T-helper 1 cell treated with Interleukin-12 subunit alpha and Interleukin-12 subunit beta and Interleukin-4 antibody, amounts not matched to agents 30 μg/mL and 1 μg/mL, for 36 hours (primary cell): ENCODE results near the gene SCAF1.

Experiments used
- H3K27ac Mint-ChIP-seq: one replicate; pipeline ENCODE4 v1.8.0; 2021; ENCODE audit warnings: mild to moderate bottlenecking, mixed read lengths
- H3K27me3 Mint-ChIP-seq: one replicate; pipeline ENCODE4 v1.8.0; 2021; ENCODE audit warnings: low read depth, mixed read lengths
- H3K36me3 Mint-ChIP-seq: one replicate; pipeline ENCODE4 v1.8.0; 2021; ENCODE audit warnings: low read depth, mixed read lengths
- H3K4me1 Mint-ChIP-seq: one replicate; pipeline ENCODE4 v1.8.0; 2021; ENCODE audit warnings: low read depth, mixed read lengths
- H3K4me3 Mint-ChIP-seq: one replicate; pipeline ENCODE4 v1.8.0; 2021; ENCODE audit warnings: mild to moderate bottlenecking, moderate library complexity, mixed read lengths
- H3K9me3 Mint-ChIP-seq: one replicate; pipeline ENCODE4 v1.8.0; 2021; ENCODE audit warnings: mixed read lengths

SCAF1 gene

DNA sequence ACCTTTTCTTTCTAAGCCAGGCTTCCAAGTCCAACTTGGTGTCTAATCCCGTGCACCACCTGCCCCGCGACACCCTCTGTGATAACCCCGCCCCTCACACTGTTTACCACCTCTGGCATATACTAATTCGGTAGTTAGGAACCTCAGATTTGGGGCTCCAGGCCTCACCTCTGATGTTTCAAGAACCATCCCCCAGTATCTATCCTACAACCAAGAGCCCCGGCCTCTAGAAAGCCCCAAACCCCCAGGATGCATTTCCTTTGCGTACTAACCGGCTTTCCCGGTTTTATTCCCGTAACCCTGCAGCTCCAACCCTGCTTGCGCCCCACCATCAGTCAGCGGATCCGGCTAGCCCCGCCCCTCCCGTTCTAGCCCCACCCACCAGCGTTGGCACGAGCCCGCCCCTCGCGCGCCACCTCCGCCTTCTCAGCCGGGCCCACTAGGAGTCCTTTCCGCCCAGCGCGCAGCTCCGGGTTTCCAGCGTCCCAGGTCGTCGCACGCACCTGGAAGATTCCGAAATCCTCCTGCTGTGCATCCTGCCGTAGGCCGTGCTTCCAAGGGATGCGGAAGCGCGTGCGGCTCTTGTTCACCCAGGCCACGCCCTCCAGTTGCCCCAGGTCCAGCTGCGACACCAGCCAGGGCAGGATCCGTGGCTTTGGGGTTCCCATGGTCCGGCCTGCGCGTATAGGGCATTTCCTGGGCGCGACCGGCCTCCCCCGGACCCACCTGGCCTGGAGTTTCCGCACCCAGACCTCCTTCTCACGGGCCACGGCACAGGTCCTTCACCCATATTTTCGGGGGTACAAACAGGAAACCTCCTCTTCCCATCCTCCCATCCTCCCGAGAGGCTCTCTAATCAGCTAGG is 22.4 kb downstream of the SCAF1 start:
- Mint-ChIP-seq H3K36me3 (peaks cover 23% of the 10 kb centered on the region), H3K4me1 (peaks cover 42% of the 10 kb centered on the region)

DNA sequence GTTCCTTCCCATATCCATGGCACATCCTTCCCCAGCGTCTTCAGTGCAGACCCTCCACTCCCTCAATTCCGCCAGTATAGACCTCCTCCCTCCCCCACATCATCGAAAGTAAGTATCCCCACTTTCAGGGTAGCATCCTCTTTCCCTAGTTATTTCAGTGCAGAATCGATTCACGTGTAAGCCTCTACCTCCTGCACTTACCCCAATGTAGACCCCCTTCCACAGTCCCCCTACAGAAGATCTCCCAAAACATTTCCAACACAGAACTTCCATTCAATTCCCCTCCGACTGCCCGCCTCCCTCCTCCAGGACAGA is 23.0 kb downstream of the SCAF1 start:
- H3K9me3 Mint-ChIP-seq = no peaks in the 10 kb centered on the region
- H3K27me3 Mint-ChIP-seq = no peaks in the 10 kb centered on the region
- H3K4me1 Mint-ChIP-seq = peaks cover 45% of the 10 kb centered on the region
- H3K27ac Mint-ChIP-seq = peak overlapping the region; percentile 92
- peaks cover 21% of the 10 kb centered on the region for H3K36me3 Mint-ChIP-seq
- H3K4me3 Mint-ChIP-seq = peak overlapping the region; percentile 97

More for the DNA sequence above, 22.4 kb downstream of the SCAF1 start:
- Mint-ChIP-seq H3K9me3 (no peaks in the 10 kb centered on the region), H3K27ac (peak overlapping the region; percentile 92), H3K27me3 (no peaks in the 10 kb centered on the region), H3K4me3 (peak overlapping the region; percentile 97)

DNA sequence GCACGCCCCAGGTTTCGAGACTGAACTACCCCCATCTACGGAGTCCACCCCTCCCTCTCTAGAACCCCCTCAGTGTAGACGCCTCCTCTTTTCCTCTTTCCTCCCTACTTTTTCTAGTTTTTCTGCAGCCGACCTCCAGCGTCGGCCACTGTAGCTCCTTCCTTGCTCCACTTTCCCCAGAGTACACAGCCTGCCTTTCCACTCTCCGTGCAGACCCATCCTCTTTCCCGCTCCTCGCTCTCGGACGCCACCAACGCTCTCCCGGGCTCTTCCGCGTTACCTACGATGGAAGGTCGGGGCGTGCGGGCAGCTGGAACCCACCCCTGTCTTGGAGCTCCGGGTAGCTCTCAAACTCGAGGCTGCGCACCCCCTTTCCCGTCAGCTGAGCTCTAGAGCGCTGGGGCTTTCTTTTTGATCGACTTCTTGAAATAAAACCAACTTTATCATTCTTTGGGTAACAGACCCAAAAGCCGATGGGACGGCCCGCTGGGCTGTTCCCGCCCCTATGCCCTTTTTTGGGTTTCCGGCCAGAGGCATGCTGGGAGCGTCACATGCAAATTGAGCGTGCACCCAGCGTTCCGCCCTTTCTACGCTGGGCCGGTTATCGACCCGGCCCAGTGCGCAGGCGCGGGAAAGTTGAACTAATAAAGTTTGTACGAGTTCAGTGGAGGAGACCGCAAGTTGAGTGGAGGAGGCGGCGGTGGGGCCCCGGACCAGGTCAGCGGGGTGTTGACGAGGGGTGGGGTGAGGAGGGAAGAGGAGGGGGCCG is 23.5 kb downstream of the SCAF1 start, which contains the start of the genes BCL2L12 and IRF3:
TSS of gene BCL2L12 (plus strand) at position 583 of the 769 bp plus-strand sequence. CDS start 760 bp downstream, outside the sequence.
TSS of gene IRF3 (minus strand) at position 507 of the 769 bp plus-strand sequence. CDS start 1,019 bp downstream, outside the sequence.
- peaks cover 17% of the 10 kb centered on the region for H3K36me3 Mint-ChIP-seq
- peaks cover 41% of the 10 kb centered on the region for H3K4me1 Mint-ChIP-seq
- no peaks in the 10 kb centered on the region for H3K27me3 Mint-ChIP-seq

DNA sequence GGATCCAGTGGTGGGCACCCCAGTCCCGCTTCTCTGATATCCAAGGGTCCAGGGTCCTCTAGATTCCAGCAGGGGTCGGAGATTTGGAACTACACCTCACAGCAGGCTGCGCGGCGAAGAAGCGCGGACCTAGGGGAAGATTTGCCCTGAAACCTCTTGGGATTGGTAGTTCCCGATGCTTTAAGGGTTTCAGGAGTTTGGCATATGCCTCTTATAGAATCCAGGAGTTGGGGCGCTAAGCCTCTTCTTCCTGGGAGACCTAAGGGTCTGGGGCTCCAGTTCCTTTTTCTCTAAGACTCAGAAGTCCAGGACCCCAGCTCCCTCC is 24.1 kb downstream of the SCAF1 start:
- Mint-ChIP-seq H3K4me3 (peak overlapping the region; percentile 97), H3K9me3 (no peaks in the 10 kb centered on the region), H3K27me3 (no peaks in the 10 kb centered on the region), H3K27ac (peak overlapping the region; percentile 92), H3K4me1 (peaks cover 41% of the 10 kb centered on the region), H3K36me3 (peaks cover 17% of the 10 kb centered on the region)

More for the DNA sequence above, 23.5 kb downstream of the SCAF1 start, which contains the start of the genes BCL2L12 and IRF3:
- no peaks in the 10 kb centered on the region for H3K9me3 Mint-ChIP-seq
- H3K27ac Mint-ChIP-seq = peak within 1 kb of the TSS; percentile 92
- peak within 1 kb of the TSS; percentile 97 for H3K4me3 Mint-ChIP-seq

DNA sequence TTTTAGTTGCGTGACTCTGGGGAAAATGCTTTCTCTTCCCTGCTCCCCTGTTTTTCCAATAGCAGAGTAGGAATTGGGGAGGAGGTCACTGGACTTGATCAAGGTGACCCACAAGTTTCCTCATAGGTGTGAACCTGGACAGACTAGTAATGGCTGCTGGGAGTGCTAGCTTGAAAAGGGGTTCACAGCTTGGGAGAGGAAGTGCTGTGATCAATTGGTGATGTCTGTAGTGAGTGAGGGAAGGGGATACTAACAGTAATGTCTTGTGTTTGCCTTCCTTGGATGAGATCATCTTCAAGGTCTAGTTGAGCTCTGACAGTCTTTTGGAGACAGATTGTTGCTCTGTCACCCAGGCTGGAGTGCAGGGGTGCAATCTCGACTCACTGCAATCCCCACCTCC is 25.5 kb downstream of the SCAF1 start:
- Mint-ChIP-seq H3K4me1 (peaks cover 47% of the 10 kb centered on the region), H3K27ac (peak overlapping the region; percentile 49), H3K36me3 (peaks cover 24% of the 10 kb centered on the region), H3K4me3 (peak overlapping the region; percentile 97), H3K27me3 (no peaks in the 10 kb centered on the region), H3K9me3 (no peaks in the 10 kb centered on the region)

DNA sequence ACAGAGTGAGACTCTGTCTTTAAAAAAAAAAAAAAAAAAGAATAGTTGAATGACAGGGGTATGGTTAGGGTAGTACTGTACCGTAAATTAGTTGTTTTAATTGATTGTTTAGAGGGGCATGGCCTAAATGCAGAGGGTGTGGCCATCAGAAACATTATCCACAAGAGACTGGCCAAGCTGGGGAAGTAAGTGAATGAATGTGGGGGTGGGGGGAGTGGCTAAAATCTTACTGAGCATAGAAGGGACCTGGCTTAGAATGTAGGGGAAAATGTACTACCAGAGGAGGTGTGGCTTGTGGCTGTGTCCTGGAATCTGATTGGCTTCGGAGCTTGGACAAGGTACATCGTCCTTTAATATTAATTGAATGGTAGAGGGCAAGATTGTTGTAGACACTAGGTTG is 27.5 kb downstream of the SCAF1 start:
- Mint-ChIP-seq H3K4me1 (peaks cover 34% of the 10 kb centered on the region), H3K36me3 (peaks cover 24% of the 10 kb centered on the region), H3K4me3 (no peak overlapping the region), H3K27me3 (no peaks in the 10 kb centered on the region), H3K9me3 (no peaks in the 10 kb centered on the region), H3K27ac (no peak overlapping the region)

DNA sequence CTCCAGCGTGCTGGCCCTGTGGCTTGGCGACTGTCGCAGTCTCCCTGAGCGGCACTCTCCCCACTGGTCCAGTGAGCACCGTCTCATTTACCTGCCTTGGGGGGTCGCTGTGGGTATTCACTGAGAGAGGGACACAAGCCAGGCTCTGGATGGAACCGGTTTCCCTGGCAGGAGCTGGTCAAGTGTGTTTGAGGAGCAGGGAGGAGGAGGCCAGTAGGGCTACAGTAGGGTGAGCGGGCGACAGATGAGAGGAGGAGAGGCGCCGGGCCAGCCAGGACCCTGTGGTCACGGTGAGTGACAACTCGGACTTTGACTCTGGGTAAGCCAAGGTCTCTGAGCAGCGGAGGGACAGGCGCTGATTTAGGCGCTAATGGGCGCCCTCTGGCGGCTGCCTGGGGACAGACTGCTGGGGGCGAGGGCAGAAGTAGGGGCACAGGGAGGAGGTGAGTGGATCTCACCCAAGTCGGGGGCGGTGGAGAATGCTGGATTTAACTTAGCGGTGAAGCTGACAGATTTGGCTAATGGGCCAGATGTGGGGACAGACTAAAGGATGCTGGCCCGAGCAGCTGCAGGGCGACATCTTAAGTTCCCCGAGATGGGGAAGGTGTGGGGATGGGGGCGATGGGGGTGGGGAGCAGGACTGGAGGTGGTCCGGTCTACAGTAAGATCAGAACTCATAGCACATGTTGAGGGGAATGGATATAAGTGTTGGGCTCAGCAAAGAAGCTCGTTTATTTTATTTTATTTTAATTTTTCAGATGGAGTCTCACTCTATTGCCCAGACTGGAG is 30.3 kb downstream of the SCAF1 start:
- peak overlapping the region; percentile 49 for H3K27ac Mint-ChIP-seq
- H3K4me1 Mint-ChIP-seq = peaks cover 19% of the 10 kb centered on the region
- H3K4me3 Mint-ChIP-seq = no peak overlapping the region
- no peaks in the 10 kb centered on the region for H3K9me3 Mint-ChIP-seq
- H3K27me3 Mint-ChIP-seq = no peaks in the 10 kb centered on the region
- H3K36me3 Mint-ChIP-seq = peaks cover 19% of the 10 kb centered on the region

DNA sequence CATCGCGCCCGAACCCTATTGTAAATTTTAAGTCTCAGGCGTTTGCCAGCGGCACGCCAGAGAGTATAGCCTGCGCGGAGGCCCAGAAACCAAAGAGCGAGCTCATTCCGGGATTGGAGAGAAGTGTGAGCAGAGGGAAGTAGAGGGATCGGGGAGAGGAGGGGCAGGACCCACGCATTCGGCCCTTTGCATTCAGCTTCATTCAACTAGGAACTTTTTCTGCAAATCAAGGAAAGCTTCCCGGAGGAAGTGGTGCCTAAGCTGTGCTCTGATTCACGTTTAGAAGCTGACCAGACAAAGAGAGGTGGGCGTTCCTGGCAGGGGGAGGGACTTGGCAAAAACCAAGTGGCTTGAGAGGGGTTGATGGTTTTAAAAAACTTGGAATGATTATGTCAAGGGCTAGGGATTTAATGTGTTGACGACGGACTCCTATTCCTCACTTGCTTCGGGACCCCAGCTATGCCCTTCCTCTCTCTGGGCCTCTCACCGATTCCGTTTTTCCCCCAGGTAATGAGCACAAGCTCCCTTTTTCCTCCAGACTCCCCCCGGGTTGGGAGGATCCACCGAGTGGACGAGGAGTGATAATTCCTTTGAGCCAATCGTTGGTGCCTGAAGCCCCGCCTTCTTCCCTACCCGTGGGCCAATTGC is 34.3 kb downstream of the SCAF1 start:
- H3K27me3 Mint-ChIP-seq = no peaks in the 10 kb centered on the region
- peaks cover 16% of the 10 kb centered on the region for H3K36me3 Mint-ChIP-seq
- peak overlapping the region; percentile 99 for H3K4me3 Mint-ChIP-seq
- H3K9me3 Mint-ChIP-seq = no peaks in the 10 kb centered on the region
- H3K27ac Mint-ChIP-seq = peak overlapping the region; percentile 99
- peaks cover 27% of the 10 kb centered on the region for H3K4me1 Mint-ChIP-seq

DNA sequence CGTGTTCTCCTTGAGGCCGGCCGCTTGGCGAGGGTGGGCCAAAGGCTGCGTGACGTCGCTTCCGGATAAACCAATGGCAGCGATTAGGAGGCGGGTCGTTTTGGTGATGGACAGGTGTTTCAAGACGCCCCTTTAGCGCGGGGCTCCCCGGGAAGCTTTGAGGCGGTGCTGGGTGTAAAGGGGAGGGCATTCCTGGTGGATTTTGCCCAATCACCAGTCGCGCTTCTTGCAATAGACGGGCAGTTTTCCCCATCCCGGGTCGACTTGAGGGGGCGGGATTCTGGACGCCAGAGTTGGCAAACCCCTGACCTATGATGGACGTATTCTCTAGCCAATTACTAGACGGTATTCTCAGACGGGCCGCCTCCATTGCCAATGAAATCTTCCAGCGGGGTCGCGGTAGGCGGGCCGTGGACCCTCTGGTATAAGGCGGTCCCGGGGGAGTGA is 34.8 kb downstream of the SCAF1 start:
- peak overlapping the region; percentile 99 for H3K4me3 Mint-ChIP-seq
- no peaks in the 10 kb centered on the region for H3K27me3 Mint-ChIP-seq
- peaks cover 27% of the 10 kb centered on the region for H3K4me1 Mint-ChIP-seq
- H3K9me3 Mint-ChIP-seq = no peaks in the 10 kb centered on the region
- H3K36me3 Mint-ChIP-seq = peaks cover 16% of the 10 kb centered on the region
- peak overlapping the region; percentile 99 for H3K27ac Mint-ChIP-seq

DNA sequence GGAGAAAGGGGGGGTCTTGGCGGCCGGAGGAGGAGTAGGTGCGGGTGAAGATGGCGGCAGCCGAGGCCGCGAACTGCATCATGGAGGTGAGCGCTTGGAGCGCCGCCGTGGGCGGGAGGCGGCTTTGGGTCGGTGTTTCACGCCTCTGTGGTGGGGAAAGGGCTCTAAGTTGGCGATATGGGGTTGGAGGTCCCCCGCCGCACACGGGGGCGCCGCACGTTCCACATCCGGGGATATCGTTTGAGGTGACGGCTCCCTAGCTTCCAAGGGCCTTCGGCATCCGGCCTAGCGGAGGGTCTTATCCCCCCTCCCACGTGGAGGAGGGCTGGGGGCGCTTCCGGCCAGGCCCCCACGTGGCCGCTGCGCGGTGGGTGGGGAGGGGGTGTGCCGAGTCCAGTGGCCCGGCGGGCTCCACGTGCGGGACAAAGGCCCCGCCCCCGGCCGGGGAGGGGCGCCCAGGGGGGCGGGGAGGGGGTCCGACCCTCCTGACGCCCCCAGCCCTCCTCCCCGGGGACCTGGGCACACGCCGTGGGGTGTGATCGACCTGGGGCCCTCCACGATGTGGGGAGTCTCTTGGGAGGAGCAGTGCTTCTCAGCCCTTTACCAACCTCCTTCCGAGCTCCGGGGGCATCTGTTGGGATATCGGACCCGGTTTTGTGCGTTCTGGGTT is 35.4 kb downstream of the SCAF1 start, which contains the start of gene PRMT1:
TSS of gene PRMT1 (plus strand) at position 41 of the 670 bp plus-strand sequence. CDS start at position 51, 10 bp downstream.
- H3K9me3 Mint-ChIP-seq = no peaks in the 10 kb centered on the region
- H3K36me3 Mint-ChIP-seq = peaks cover 13% of the 10 kb centered on the region
- H3K27ac Mint-ChIP-seq = peak within 1 kb of the TSS; percentile 99
- no peaks in the 10 kb centered on the region for H3K27me3 Mint-ChIP-seq
- peaks cover 21% of the 10 kb centered on the region for H3K4me1 Mint-ChIP-seq
- H3K4me3 Mint-ChIP-seq = peak within 1 kb of the TSS; percentile 99

DNA sequence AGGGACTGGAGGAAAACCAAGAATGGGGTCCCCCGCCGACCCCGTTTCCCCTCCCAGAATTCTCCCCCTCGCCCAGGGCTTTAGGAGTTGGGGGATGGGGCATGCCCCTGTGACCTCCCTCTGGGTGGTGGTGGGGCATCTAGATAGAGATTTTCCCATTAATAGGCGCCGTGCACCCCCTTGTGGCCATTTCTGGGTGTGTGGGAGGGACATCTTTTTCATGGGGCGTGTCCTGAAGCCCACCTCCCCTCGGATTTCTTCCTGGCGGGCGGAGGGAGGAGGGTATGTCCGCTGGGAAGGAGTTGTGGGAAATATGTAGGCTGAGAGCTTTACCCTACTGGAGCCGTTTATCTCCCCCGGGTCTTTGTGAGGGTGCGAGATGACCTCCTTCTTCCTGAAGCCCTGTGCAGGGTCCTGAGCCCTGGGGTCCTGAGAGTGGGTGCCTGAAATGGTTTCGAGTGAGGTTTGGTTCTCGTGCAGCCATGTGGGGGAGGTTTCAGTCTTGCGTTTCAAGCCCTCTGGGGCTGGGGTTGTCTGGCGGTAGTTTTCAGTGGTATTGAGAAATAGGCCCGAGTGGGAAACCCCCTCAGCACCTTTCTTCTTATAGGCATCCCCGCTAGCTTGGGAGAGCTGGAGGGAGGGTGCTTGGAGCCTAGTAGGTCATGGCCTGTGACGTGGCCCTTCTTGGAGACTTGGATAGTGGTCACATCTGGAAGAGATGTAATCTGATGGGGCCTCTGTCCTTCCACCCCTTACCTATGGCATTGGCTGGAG is 36.1 kb downstream of the SCAF1 start:
- Mint-ChIP-seq H3K4me1 (peaks cover 23% of the 10 kb centered on the region), H3K4me3 (peak overlapping the region; percentile 91), H3K36me3 (peaks cover 12% of the 10 kb centered on the region)

DNA sequence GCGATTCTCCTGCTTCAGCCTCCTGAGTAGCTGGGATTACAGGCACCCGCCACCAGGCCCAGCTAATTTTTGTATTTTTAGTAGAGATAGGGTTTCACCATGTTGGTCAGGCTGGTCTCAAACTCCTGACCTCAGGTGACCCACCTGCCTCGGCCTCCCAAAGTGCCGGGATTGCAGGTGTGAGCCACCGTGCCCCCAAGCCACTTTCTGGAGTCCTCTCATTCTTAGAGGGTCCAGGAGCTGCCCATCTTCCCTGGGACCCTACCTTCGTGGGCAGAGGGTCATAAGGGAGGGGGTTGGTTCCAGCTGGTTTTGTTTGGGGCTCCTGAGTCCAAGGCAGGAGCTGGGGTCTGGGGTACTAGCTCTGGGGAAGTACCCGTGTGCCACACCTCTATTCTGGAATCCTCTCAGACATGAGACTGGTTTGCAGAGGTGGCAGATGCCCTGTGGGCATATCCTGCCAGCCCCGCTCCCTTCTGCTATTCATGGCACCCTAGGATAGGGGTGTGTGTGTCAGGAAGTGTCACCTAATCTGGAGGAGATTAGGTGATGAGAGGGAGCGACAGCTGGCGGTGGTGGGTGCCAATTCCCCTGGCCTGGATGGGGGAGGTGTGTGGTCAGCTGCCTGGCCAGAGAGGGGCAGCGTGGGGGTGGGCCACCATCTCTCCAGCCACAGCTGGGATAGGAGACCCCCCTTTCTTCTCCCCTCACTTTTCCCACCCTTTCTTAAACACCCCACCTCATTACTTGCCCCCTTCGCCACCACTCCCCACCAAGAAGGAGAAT is 37.2 kb downstream of the SCAF1 start:
- Mint-ChIP-seq H3K4me1 (peaks cover 23% of the 10 kb centered on the region), H3K27me3 (no peaks in the 10 kb centered on the region), H3K9me3 (no peaks in the 10 kb centered on the region), H3K36me3 (peaks cover 10% of the 10 kb centered on the region), H3K27ac (no peak overlapping the region), H3K4me3 (no peak overlapping the region)

More for the DNA sequence above, 36.1 kb downstream of the SCAF1 start:
- no peaks in the 10 kb centered on the region for H3K9me3 Mint-ChIP-seq
- peak overlapping the region; percentile 97 for H3K27ac Mint-ChIP-seq
- H3K27me3 Mint-ChIP-seq = no peaks in the 10 kb centered on the region
